PC-3 (cell line): Measurements from ENCODE around the gene SLC6A3. TPM values are rescaled to one million over a fixed set of nuclear protein-coding genes. Genes with fewer than 3 reads are reported as not detected.

Source experiments
- ATAC-seq: fragments of 200-7000 bp; cut with Tn5 transposase; 2 replicates; pipeline ENCODE4 v1.9.1; 2020; ENCODE audit warnings: mild to moderate bottlenecking, moderate library complexity
- BruUV-seq: library from RNA; stranded (reverse); fragments of 400-500 nt; replicated peaks from 2 replicates; lab custom pipeline; 2021; lab: Mats Ljungman, UMichigan
- CTCF ChIA-PET: fragments of 300-600 bp; sonication (Branson Sonifier 250); formaldehyde crosslinking; loops from one replicate; lab custom pipeline; 2022; ENCODE audit warnings: antibody characterized with exemption; lab: Charles Lee
- POLR2A ChIA-PET: fragments of 300-600 bp; sonication (Branson Sonifier 250); formaldehyde crosslinking; loops from one replicate; lab custom pipeline; 2022; ENCODE audit warnings: antibody characterized with exemption; ENCODE audit not compliant: unreplicated experiment; lab: Charles Lee
- DNase-seq: peaks from one replicate; pipeline ENCODE4 v3.0.0-alpha.2; 2015
- H2AFZ ChIP-seq: fragments of 300-600 bp; sonication (generic); 2 replicates; pipeline ENCODE4 v1.6.0; 2016; ENCODE audit warnings: antibody characterized with exemption, low read length
- H3F3A ChIP-seq: fragments of 300-600 bp; sonication (generic); one replicate; pipeline ENCODE4 v1.6.0; 2017; ENCODE audit warnings: antibody characterized with exemption, low read length, control low read depth, mild to moderate bottlenecking; ENCODE audit not compliant: unreplicated experiment
- H3K27ac ChIP-seq: fragments of 300-600 bp; sonication (generic); 2 replicates; pipeline ENCODE4 v1.5.1; 2016; ENCODE audit warnings: mild to moderate bottlenecking, low read length
- H3K27me3 ChIP-seq: fragments of 300-600 bp; sonication (generic); 2 replicates; pipeline ENCODE4 v1.6.1; 2016; ENCODE audit warnings: low read length, mixed read lengths
- H3K36me3 ChIP-seq: fragments of 300-600 bp; sonication (generic); 2 replicates; pipeline ENCODE4 v1.6.1; 2016; ENCODE audit warnings: low read depth, mixed run types, low read length, mixed read lengths
- H3K4me1 ChIP-seq: fragments of 300-600 bp; sonication (generic); 2 replicates; pipeline ENCODE4 v1.5.1; 2016; ENCODE audit warnings: low read length; ENCODE audit not compliant: insufficient read depth
- H3K4me2 ChIP-seq: fragments of 300-600 bp; sonication (generic); 2 replicates; pipeline ENCODE4 v1.6.0; 2016; ENCODE audit warnings: low read length
- H3K4me3 ChIP-seq: fragments of 300-600 bp; sonication (generic); 2 replicates; pipeline ENCODE4 v1.5.1; 2016; ENCODE audit warnings: mild to moderate bottlenecking, low read length, mixed read lengths
- H3K79me2 ChIP-seq: fragments of 300-600 bp; sonication (generic); 2 replicates; pipeline ENCODE4 v1.6.1; 2017; ENCODE audit warnings: low read length, mixed read lengths
- H3K9ac ChIP-seq: fragments of 300-600 bp; sonication (generic); 2 replicates; pipeline ENCODE4 v1.6.0; 2016; ENCODE audit warnings: mild to moderate bottlenecking, low read length
- H3K9me2 ChIP-seq: fragments of 300-600 bp; sonication (generic); replicated peaks from 2 replicates; pipeline ENCODE4 v1.6.1; 2016; ENCODE audit warnings: mixed run types, low read length, mixed read lengths
- H3K9me3 ChIP-seq: fragments of 300-600 bp; sonication (generic); 2 replicates; pipeline ENCODE4 v1.6.1; 2016; ENCODE audit warnings: low read length, mixed read lengths
- H4K20me1 ChIP-seq: fragments of 300-600 bp; sonication (generic); 2 replicates; pipeline ENCODE4 v1.6.1; 2016; ENCODE audit warnings: low read length, mixed read lengths
- EZH2 ChIP-seq: fragments of 300-600 bp; sonication (generic); IDR thresholded peaks from one replicate; pipeline ENCODE4 v1.6.1; 2017; ENCODE audit warnings: antibody characterized with exemption, mild to moderate bottlenecking, low read length; ENCODE audit not compliant: unreplicated experiment
- EZH2phosphoT487 ChIP-seq: fragments of 300-600 bp; sonication (generic); IDR thresholded peaks from 2 replicates; pipeline ENCODE4 v1.6.1; 2018; ENCODE audit warnings: mild to moderate bottlenecking, antibody characterized with exemption, low read length, borderline replicate concordance
- intact Hi-C: fragments of 100-400 bp; cut with micrococcal nuclease; formaldehyde crosslinking; loops from 2 replicates; pipeline ENCODE4 v1.9.0; 2023
- total RNA-seq: library from RNA; depleted of rRNA; stranded (reverse); fragments of >200 nt; gene quantifications from 2 replicates; pipeline ENCODE4 v1.2.3, GENCODE V29; 2014
- TF ChIP-seq, protein P1 (sequence below): fragments of 300-600 bp; sonication (generic); conservative IDR thresholded peaks from 2 replicates; pipeline ENCODE4 v1.5.1; 2017; ENCODE audit warnings: antibody characterized with exemption, low read depth, mild to moderate bottlenecking, low read length

The SLC6A3 gene
- total RNA-seq, 1 experiment from 2014 or later, result not detected

- TF ChIP-seq, protein P1, sequence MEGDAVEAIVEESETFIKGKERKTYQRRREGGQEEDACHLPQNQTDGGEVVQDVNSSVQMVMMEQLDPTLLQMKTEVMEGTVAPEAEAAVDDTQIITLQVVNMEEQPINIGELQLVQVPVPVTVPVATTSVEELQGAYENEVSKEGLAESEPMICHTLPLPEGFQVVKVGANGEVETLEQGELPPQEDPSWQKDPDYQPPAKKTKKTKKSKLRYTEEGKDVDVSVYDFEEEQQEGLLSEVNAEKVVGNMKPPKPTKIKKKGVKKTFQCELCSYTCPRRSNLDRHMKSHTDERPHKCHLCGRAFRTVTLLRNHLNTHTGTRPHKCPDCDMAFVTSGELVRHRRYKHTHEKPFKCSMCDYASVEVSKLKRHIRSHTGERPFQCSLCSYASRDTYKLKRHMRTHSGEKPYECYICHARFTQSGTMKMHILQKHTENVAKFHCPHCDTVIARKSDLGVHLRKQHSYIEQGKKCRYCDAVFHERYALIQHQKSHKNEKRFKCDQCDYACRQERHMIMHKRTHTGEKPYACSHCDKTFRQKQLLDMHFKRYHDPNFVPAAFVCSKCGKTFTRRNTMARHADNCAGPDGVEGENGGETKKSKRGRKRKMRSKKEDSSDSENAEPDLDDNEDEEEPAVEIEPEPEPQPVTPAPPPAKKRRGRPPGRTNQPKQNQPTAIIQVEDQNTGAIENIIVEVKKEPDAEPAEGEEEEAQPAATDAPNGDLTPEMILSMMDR, result no peak
- no peak for TF ChIP-seq EZH2
- TF ChIP-seq EZH2phosphoT487, result no peak
- DNase-seq (peak; percentile 91), ATAC-seq (peak; percentile 88)
- H3K9ac ChIP-seq, result peak within 1 kb of the TSS; percentile 98
- no peaks in the 10 kb centered on the region for H3F3A ChIP-seq
- H3K4me2 ChIP-seq, result peak within 1 kb of the TSS; percentile 99
- intact Hi-C loops, result loop anchor here (5.0 kb wide), 2 partner anchors 118 to 297 kb away; partner anchors contain the start of gene SLC6A18
- POLR2A ChIA-PET, result no interaction called here
- H3K27ac ChIP-seq, result no peak within 1 kb of the TSS; the same call in 1 of the 2 replicates
- peaks cover 30% of the 10 kb centered on the region for H3K36me3 ChIP-seq
- H4K20me1 ChIP-seq, result peaks cover 12% of the 10 kb centered on the region; the same call in 1 of the 2 replicates
- BruUV-seq, result TSS peak; percentile 72
- H3K9me3 ChIP-seq, result no peaks in the 10 kb centered on the region
- no peaks in the 10 kb centered on the region for H3K27me3 ChIP-seq
- H3K79me2 ChIP-seq, result peaks cover 56% of the 10 kb centered on the region
- CTCF ChIA-PET, result no interaction called here
- H2AFZ ChIP-seq, result peak within 1 kb of the TSS; percentile 89
- H3K4me1 ChIP-seq, result peaks cover 11% of the 10 kb centered on the region
- H3K4me3 ChIP-seq, result peak within 1 kb of the TSS; percentile 100
- H3K9me2 ChIP-seq, result no peaks in the 10 kb centered on the region
These were observed 100.0 kb downstream of the SLC6A3 start, which contains the start of gene CLPTM1L for GRCh38 chr5:1344975-1345838. TSS of gene CLPTM1L (minus strand) at chr5:1345099. CDS start at chr5:1344841, 258 bp downstream.

DNA sequence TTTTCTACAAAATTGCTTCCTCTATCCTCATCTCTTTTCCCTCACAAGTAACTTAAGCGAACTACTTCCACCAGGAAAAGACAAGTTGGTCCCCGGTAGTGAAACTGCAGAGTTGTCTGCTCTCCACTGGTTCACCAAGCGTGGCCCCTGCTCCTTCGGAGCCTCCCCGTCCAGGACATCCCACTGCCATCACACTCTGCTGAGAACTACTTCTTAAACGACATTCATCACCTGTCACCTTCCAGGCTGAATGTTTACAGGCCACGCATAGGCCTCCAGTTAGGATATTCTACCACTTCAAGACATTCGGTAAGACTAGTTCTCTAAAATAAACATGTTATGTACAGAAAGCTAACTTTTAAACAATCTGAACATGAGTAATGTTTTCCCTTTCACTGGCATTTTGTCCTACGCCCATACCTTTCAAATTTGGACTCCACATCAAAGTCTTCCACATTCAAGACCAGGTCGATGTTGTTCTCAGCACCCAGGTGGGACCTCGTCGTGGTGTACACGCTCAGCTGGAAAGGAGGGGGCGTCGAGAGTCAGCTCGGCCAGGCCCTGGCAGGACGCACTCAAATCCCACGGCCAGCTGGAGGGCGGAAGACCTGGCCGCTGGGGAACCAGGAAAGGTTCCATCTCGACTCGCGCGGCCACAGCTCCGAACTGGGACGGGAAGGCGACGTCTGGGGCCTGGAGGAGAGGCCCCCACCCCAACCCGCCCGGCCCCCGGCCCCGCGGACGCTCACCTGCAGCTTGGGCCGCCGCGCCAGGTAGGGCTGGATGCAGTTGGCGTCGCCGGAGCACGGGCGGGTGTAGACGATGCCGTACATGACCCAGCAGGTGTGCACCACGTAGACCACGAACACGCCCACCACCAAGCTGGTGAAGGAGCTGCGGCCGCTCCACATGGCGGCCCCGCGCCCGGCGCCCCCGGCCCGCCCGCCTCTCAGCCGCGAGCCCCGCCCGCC, 101.0 kb downstream of the SLC6A3 start:
- ATAC-seq (peak; percentile 26), DNase-seq (no peak)
- H3K36me3 ChIP-seq, result peaks cover 30% of the 10 kb centered on the region
- H2AFZ ChIP-seq, result no peak overlapping the region
- H3K4me1 ChIP-seq, result peaks cover 11% of the 10 kb centered on the region
- POLR2A ChIA-PET, result no interaction called here
- no peak overlapping the region for H3K27ac ChIP-seq
- no peaks in the 10 kb centered on the region for H3K9me3 ChIP-seq
- intact Hi-C loops, result loop anchor here (5.0 kb wide), 1 partner anchor 298 kb away; no protein-coding TSS in a partner anchor
- no peaks in the 10 kb centered on the region for H3F3A ChIP-seq
- H3K9me2 ChIP-seq, result no peaks in the 10 kb centered on the region
- peak overlapping the region; percentile 99 for H3K4me2 ChIP-seq
- peaks cover 12% of the 10 kb centered on the region; the same call in 1 of the 2 replicates for H4K20me1 ChIP-seq
- H3K4me3 ChIP-seq, result peak overlapping the region; percentile 90
- H3K79me2 ChIP-seq, result peaks cover 60% of the 10 kb centered on the region
- peak overlapping the region; percentile 80 for H3K9ac ChIP-seq
- CTCF ChIA-PET, result no interaction called here
- no peaks in the 10 kb centered on the region for H3K27me3 ChIP-seq
- no peak for TF ChIP-seq EZH2phosphoT487
- no peak for TF ChIP-seq EZH2
- TF ChIP-seq, protein P1, result no peak
- BruUV-seq, result TSS peak; percentile 66
